22Rv1 (cell line): ENCODE data around the gene GALNT4.
A peak's percentile ranks its signal among the peaks of the same experiment; 100 is the strongest.

Source experiments
- ZFX ChIP-seq: fragments of 450-650 bp; IDR thresholded peaks from 2 replicates; pipeline ENCODE4 v1.6.1; 2017; ENCODE audit warnings: antibody characterized with exemption, borderline replicate concordance
- TF ChIP-seq, protein P1 (sequence below): fragments of 450-650 bp; IDR thresholded peaks from 2 replicates; pipeline ENCODE4 v1.5.1; 2017; ENCODE audit warnings: mild to moderate bottlenecking

DNA sequence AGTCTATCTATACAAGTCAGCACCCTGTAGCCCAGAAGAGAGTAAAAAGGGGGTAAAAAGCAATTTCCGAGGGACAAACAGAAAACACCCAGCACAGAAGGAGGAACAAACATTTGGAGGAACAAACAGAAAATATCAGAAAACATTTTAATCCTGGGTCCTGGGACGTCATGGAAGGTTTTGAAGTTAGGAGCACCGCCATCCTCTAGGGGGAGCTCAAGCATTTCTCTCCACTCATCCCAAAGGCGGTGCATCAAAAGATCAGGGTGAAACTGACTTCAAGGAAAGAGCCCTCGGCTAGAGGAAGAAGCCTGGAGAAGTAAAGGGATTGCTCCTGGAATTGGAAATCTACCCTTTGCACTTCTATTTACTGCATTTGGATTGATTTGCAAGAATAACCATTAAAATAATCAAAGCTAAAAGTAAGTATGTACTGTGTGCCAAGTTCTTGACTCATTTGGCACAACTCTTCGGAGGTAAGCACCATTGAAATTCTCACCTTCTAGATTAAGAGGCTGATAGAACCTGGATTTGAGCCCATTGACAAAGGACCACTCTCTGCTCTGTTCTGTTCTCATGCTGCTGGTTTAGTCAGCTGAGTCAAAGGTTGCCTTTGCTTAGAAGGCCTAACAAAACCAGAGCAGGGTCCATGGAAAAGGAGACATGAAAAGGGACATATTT, 18.5 kb upstream of the GALNT4 start:
- TF ChIP-seq, protein P1, sequence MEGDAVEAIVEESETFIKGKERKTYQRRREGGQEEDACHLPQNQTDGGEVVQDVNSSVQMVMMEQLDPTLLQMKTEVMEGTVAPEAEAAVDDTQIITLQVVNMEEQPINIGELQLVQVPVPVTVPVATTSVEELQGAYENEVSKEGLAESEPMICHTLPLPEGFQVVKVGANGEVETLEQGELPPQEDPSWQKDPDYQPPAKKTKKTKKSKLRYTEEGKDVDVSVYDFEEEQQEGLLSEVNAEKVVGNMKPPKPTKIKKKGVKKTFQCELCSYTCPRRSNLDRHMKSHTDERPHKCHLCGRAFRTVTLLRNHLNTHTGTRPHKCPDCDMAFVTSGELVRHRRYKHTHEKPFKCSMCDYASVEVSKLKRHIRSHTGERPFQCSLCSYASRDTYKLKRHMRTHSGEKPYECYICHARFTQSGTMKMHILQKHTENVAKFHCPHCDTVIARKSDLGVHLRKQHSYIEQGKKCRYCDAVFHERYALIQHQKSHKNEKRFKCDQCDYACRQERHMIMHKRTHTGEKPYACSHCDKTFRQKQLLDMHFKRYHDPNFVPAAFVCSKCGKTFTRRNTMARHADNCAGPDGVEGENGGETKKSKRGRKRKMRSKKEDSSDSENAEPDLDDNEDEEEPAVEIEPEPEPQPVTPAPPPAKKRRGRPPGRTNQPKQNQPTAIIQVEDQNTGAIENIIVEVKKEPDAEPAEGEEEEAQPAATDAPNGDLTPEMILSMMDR: peak; percentile 98
- TF ChIP-seq ZFX: no peak
